Body of pancreas (tissue), 4 donors: ENCODE results near the gene LEFTY1.

ENCODE experiments used
- CTCF ChIP-seq, 7 experiments: fragments of 450-650 bp in 4 of 7; fragments of 200-600 bp in 3 of 7; sonication (generic) in 3 of 7; IDR thresholded peaks; one replicate each; pipeline ENCODE4 v1.5.1; 2016 to 2019; ENCODE audit warnings: antibody characterized with exemption in 7 of 7
- POLR2A ChIP-seq, 3 donors: fragments of 450-650 bp; IDR thresholded peaks; one replicate each; pipeline ENCODE4 v1.6.1; 2016; ENCODE audit warnings: antibody characterized with exemption in 3 of 3, mild to moderate bottlenecking in 2 of 3

GRCh38 chr1:225896494-225896893, 7.5 kb upstream of the LEFTY1 start:
- TF ChIP-seq POLR2A (IDR thresholded peaks at IDR 0.05) (no peak), CTCF (IDR thresholded peaks at IDR 0.05) (no peak)
